ENCODE data around the gene DLG2.

- TF ChIP-seq POLR2AphosphoS5 (IDR thresholded peaks at IDR 0.05) (no peak), CTCF (IDR thresholded peaks at IDR 0.05) (no peak)
Measured at GRCh38 chr11:83520849-83521248, 2106.3 kb downstream of the DLG2 start.
